GM18870 (cell line): ENCODE data around the gene UNC13B.
"Not testable (repeated sequence)": the region's sequence is repeated elsewhere in the genome, so short reads cannot be mapped to it uniquely, and the experiment has no call there.

ENCODE experiments used
- ATAC-seq: cut with Tn5 transposase; IDR thresholded peaks from one replicate; pipeline ENCODE4 v1.9.1; 2021; ENCODE audit warnings: moderate library complexity; ENCODE audit not compliant: unreplicated experiment

Gene UNC13B

GRCh38 chr9:35162605-35163315, 951 bp downstream of the UNC13B start:
- ATAC-seq: no peak

GRCh38 chr9:35163413-35163812, 1.6 kb downstream of the UNC13B start:
- no peak for ATAC-seq

GRCh38 chr9:35164711-35165110, 2.9 kb downstream of the UNC13B start:
- no peak for ATAC-seq

GRCh38 chr9:35167429-35167828, 5.6 kb downstream of the UNC13B start:
- not testable (repeated sequence) for ATAC-seq

GRCh38 chr9:35168963-35169362, 7.2 kb downstream of the UNC13B start:
- no peak for ATAC-seq

- ATAC-seq: no peak
Measured at GRCh38 chr9:35172878-35173277, 11.1 kb downstream of the UNC13B start.

- no peak for ATAC-seq
Measured at GRCh38 chr9:35177520-35177919, 15.7 kb downstream of the UNC13B start.

GRCh38 chr9:35179347-35180280, 17.8 kb downstream of the UNC13B start:
- ATAC-seq: no peak

GRCh38 chr9:35180801-35181200, 19.0 kb downstream of the UNC13B start:
- ATAC-seq: no peak

GRCh38 chr9:35182401-35182800, 20.6 kb downstream of the UNC13B start:
- ATAC-seq: not testable (repeated sequence)

GRCh38 chr9:35182996-35183754, 21.4 kb downstream of the UNC13B start:
- ATAC-seq: not testable (repeated sequence)

GRCh38 chr9:35183755-35184480, 22.1 kb downstream of the UNC13B start:
- not testable (repeated sequence) for ATAC-seq

GRCh38 chr9:35186524-35186923, 24.7 kb downstream of the UNC13B start:
- no peak for ATAC-seq

GRCh38 chr9:35190203-35190602, 28.4 kb downstream of the UNC13B start:
- no peak for ATAC-seq

- ATAC-seq: no peak
Measured at GRCh38 chr9:35191105-35191504, 29.3 kb downstream of the UNC13B start.

- no peak for ATAC-seq
Measured at GRCh38 chr9:35193762-35194161, 32.0 kb downstream of the UNC13B start.

- no peak for ATAC-seq
Measured at GRCh38 chr9:35195683-35196082, 33.9 kb downstream of the UNC13B start.

GRCh38 chr9:35198191-35198590, 36.4 kb downstream of the UNC13B start:
- ATAC-seq: no peak

- ATAC-seq: no peak
Measured at GRCh38 chr9:35203528-35203927, 41.7 kb downstream of the UNC13B start.

GRCh38 chr9:35205340-35205739, 43.5 kb downstream of the UNC13B start:
- ATAC-seq: no peak

- ATAC-seq: no peak
Measured at GRCh38 chr9:35211854-35212253, 50.0 kb downstream of the UNC13B start.
